Measurements from ENCODE around the gene KIF6.

The KIF6 gene

DNA sequence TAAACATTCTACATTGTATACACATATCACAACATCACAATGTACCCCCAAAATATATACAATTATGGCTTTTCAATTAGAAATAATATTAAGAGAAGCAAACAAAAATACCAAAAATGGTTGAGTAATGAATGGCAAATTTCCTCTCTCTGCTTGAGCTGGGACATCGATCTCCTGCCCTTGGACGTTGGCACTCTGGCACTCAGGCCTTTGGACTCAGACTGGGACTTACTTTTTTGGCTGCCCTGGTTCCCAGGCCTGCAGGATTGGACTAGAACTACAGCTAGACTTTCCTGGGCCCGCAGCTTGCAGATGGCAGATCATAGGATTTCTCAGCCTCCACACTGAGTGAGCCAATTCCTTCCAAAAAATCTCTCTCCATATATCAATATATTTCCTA is 349.8 kb downstream of the KIF6 start:
- Histone ChIP-seq H3K27ac (no peak overlapping the region), H3K9me3 (ENCODE audit: severe bottlenecking) (no peaks in the 10 kb centered on the region), H3K27me3 (ENCODE audit: insufficient read depth, low read depth, severe bottlenecking) (no peaks in the 10 kb centered on the region), H3K36me3 (no peaks in the 10 kb centered on the region), H3K4me3 (ENCODE audit: low read depth, low read length) (no peak overlapping the region)
- DNase-seq = no peak
- TF ChIP-seq, protein P1, sequence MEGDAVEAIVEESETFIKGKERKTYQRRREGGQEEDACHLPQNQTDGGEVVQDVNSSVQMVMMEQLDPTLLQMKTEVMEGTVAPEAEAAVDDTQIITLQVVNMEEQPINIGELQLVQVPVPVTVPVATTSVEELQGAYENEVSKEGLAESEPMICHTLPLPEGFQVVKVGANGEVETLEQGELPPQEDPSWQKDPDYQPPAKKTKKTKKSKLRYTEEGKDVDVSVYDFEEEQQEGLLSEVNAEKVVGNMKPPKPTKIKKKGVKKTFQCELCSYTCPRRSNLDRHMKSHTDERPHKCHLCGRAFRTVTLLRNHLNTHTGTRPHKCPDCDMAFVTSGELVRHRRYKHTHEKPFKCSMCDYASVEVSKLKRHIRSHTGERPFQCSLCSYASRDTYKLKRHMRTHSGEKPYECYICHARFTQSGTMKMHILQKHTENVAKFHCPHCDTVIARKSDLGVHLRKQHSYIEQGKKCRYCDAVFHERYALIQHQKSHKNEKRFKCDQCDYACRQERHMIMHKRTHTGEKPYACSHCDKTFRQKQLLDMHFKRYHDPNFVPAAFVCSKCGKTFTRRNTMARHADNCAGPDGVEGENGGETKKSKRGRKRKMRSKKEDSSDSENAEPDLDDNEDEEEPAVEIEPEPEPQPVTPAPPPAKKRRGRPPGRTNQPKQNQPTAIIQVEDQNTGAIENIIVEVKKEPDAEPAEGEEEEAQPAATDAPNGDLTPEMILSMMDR (IDR thresholded peaks at IDR 0.05; ENCODE audit: low read depth, low read length) = no peak

DNA sequence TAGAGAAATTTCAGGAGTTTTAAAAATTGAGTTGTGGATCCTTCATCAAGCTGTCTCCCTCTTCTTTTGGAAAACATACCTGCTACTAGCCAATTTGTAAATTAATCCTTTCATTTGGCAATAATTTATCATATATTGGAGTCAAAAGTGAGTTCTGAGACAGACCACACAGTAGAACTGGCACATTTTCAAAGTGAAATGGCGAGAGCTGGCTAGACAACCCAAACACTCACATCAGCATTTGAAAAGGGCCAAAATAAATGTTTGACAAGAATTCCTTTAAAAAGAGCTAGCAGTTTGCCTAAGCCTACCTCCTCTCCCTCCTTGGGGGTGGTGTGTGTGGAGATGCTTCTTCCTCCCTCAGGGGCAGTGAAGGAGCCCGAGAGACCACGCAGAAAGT is 354.8 kb downstream of the KIF6 start:
- Histone ChIP-seq H3K4me3 (ENCODE audit: low read depth, low read length) (no peak overlapping the region), H3K9me3 (ENCODE audit: severe bottlenecking) (no peaks in the 10 kb centered on the region), H3K27me3 (ENCODE audit: insufficient read depth, low read depth, severe bottlenecking) (no peaks in the 10 kb centered on the region), H3K36me3 (no peaks in the 10 kb centered on the region), H3K27ac (no peak overlapping the region)
- TF ChIP-seq, protein P1 (IDR thresholded peaks at IDR 0.05; ENCODE audit: low read depth, low read length) = no peak
- no peak for DNase-seq

DNA sequence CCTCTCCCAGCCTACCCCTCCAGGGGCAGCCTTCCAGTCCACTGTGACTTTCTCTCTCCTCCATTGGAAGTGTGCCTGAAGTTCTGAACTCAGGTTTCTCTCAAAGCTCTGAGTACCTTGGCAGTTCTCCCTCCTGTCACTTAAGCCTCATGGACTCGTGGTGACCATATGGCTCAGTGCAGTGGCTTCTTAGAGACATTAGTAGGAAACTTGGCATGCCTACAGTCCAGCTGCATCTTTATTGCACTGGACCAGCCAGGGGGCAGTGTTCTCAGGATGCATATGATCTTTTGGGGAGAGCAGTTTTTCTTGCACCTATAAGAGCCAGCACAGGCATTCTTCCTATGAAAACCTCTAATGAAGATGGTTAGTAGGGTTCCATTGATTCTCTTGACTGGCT is 355.2 kb downstream of the KIF6 start:
- Histone ChIP-seq H3K36me3 (no peaks in the 10 kb centered on the region), H3K9me3 (ENCODE audit: severe bottlenecking) (no peaks in the 10 kb centered on the region), H3K27ac (no peak overlapping the region), H3K27me3 (ENCODE audit: insufficient read depth, low read depth, severe bottlenecking) (no peaks in the 10 kb centered on the region), H3K4me3 (ENCODE audit: low read depth, low read length) (no peak overlapping the region)
- DNase-seq = peak; percentile 68
- TF ChIP-seq, protein P1 (IDR thresholded peaks at IDR 0.05; ENCODE audit: low read depth, low read length) = peak; percentile 69

DNA sequence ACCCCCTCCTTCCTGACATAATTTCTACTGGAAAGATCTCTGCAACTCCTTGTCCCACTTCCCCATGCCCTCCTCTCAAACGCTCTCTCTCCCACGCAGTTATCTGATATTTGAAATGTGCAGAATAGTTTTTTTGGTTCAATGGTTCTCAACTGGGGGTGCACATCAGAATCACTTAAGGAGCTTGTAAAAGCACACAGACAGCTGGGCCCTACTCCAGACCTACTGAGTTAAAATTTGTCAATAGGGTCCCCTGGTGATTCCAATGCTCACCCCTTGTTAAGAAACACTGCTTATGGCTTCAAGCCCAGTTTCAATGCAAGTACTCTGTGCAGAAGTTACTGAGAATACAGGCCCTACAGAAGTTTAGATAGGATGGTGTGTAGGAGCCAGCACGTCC is 357.5 kb downstream of the KIF6 start:
- no peak overlapping the region for H3K4me3 ChIP-seq (ENCODE audit: low read depth, low read length)
- DNase-seq = no peak

DNA sequence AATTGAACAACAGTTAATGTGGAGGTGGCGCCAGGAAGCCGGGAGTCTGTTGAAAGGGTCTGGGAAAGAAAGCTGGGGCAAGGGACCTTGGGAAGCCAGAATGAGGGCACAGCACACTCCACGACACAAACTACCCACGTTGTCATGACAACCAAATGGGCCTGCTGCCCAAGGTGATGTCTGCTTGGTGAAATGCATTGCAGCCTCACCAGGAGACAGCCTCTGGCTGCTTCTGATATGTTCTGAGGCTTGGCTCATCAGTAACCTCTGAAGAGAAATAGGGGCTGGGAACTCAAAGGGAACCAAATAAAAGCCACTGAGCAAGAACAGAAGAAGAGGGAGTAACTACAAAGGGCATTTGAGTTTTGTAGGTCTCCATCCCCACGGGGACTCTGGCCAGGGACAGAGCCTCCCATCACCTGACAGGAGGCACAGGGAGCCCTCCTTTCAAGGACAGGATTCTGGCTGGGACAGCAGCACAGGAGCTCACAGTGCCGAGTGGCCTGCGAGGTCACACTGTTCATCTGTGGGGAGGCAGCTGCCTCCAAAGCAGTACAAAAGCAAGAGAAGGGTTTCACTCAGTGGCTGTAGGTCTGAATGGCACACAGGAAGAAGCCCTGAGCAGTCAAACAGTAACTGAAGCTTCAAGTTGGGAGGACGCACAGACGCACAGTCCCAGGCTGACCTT is 358.1 kb downstream of the KIF6 start:
- no peak for DNase-seq
- TF ChIP-seq, protein P1 (IDR thresholded peaks at IDR 0.05; ENCODE audit: low read depth, low read length) = no peak
- H3K36me3 ChIP-seq = no peaks in the 10 kb centered on the region
- H3K9me3 ChIP-seq (ENCODE audit: severe bottlenecking) = no peaks in the 10 kb centered on the region
- no peak overlapping the region for H3K27ac ChIP-seq
- H3K27me3 ChIP-seq (ENCODE audit: insufficient read depth, low read depth, severe bottlenecking) = no peaks in the 10 kb centered on the region
- H3K4me3 ChIP-seq (ENCODE audit: low read depth, low read length) = no peak overlapping the region

More for the DNA sequence above, 357.5 kb downstream of the KIF6 start:
- H3K36me3 ChIP-seq = no peaks in the 10 kb centered on the region
- no peak overlapping the region for H3K27ac ChIP-seq
- no peaks in the 10 kb centered on the region for H3K9me3 ChIP-seq (ENCODE audit: severe bottlenecking)
- H3K27me3 ChIP-seq (ENCODE audit: insufficient read depth, low read depth, severe bottlenecking) = no peaks in the 10 kb centered on the region
- TF ChIP-seq, protein P1 (IDR thresholded peaks at IDR 0.05; ENCODE audit: low read depth, low read length) = no peak
